Loucy (cell line): Measurements from ENCODE around the gene BACH2.

Source experiments
- H2AFZ ChIP-seq: fragments of 200-600 bp; sonication (generic); 2 replicates; pipeline ENCODE4 v1.6.0; 2016; ENCODE audit warnings: antibody characterized with exemption, mild to moderate bottlenecking, low read length, moderate library complexity
- H3F3A ChIP-seq: fragments of 200-600 bp; 2 replicates; pipeline ENCODE4 v1.6.0; 2016; ENCODE audit warnings: antibody characterized with exemption, low read depth, mild to moderate bottlenecking
- H3K27me3 ChIP-seq: fragments of 200-600 bp; sonication (generic); 2 replicates; pipeline ENCODE4 v1.6.1; 2014; ENCODE audit warnings: low read length, mild to moderate bottlenecking; ENCODE audit not compliant: insufficient read depth, poor library complexity, severe bottlenecking
- H3K36me3 ChIP-seq: fragments of 200-600 bp; sonication (generic); 2 replicates; pipeline ENCODE4 v1.6.1; 2016; ENCODE audit warnings: low read length; ENCODE audit not compliant: insufficient read depth
- H3K4me1 ChIP-seq: fragments of 200-600 bp; sonication (generic); 2 replicates; pipeline ENCODE4 v1.5.1; 2014; ENCODE audit warnings: low read length, mild to moderate bottlenecking; ENCODE audit not compliant: insufficient read depth, poor library complexity, severe bottlenecking
- H3K4me2 ChIP-seq: fragments of 200-600 bp; sonication (generic); 2 replicates; pipeline ENCODE4 v1.6.0; 2014; ENCODE audit warnings: antibody characterized with exemption, low read length, low read depth, mild to moderate bottlenecking; ENCODE audit not compliant: poor library complexity, severe bottlenecking
- H3K4me3 ChIP-seq: fragments of 200-600 bp; sonication (generic); 2 replicates; pipeline ENCODE4 v1.5.1; 2014; ENCODE audit warnings: low read length, mild to moderate bottlenecking, mixed read lengths; ENCODE audit not compliant: poor library complexity, severe bottlenecking
- H3K79me2 ChIP-seq: fragments of 200-600 bp; sonication (generic); 2 replicates; pipeline ENCODE4 v1.6.1; 2014; ENCODE audit warnings: low read length; ENCODE audit not compliant: insufficient read depth
- H3K9ac ChIP-seq: fragments of 200-600 bp; sonication (generic); 2 replicates; pipeline ENCODE4 v1.6.0; 2014; ENCODE audit warnings: mild to moderate bottlenecking, low read depth, low read length, moderate library complexity; ENCODE audit not compliant: poor library complexity, severe bottlenecking
- H3K9me2 ChIP-seq: fragments of 200-600 bp; sonication (generic); replicated peaks from 2 replicates; pipeline ENCODE4 v1.6.1; 2016; ENCODE audit warnings: low read depth, low read length, mixed read lengths
- H3K9me3 ChIP-seq: fragments of 200-600 bp; sonication (generic); 2 replicates; pipeline ENCODE4 v1.6.1; 2014; ENCODE audit warnings: mild to moderate bottlenecking, antibody characterized with exemption, low read length, low read depth; ENCODE audit not compliant: insufficient read depth
- H4K20me1 ChIP-seq: fragments of 200-600 bp; sonication (generic); 2 replicates; pipeline ENCODE4 v1.6.0; 2014; ENCODE audit warnings: antibody characterized with exemption, low read length, mild to moderate bottlenecking; ENCODE audit not compliant: insufficient read depth, poor library complexity, severe bottlenecking
- EZH2phosphoT487 ChIP-seq: fragments of 200-600 bp; IDR thresholded peaks from 2 replicates; pipeline ENCODE4 v1.6.1; 2018; ENCODE audit warnings: antibody characterized with exemption, mild to moderate bottlenecking, moderate library complexity, borderline replicate concordance
- TF ChIP-seq, protein P1 (sequence below): fragments of 200-600 bp; sonication (generic); conservative IDR thresholded peaks from 2 replicates; pipeline ENCODE4 v1.5.1; 2014; ENCODE audit warnings: mild to moderate bottlenecking, antibody characterized with exemption, low read length

BACH2 gene

GRCh38 chr6:90098001-90098531 is 198.6 kb downstream of the BACH2 start:
- peaks cover 29% of the 10 kb centered on the region for H3K79me2 ChIP-seq
- H3K9me2 ChIP-seq, result no peaks in the 10 kb centered on the region
- no peaks in the 10 kb centered on the region for H4K20me1 ChIP-seq
- peaks cover 8% of the 10 kb centered on the region; the same call in 1 of the 2 replicates for H3F3A ChIP-seq
- no peaks in the 10 kb centered on the region for H3K9me3 ChIP-seq
- no peaks in the 10 kb centered on the region for H3K27me3 ChIP-seq
- peaks cover 58% of the 10 kb centered on the region for H3K4me1 ChIP-seq
- no peak overlapping the region for H3K4me3 ChIP-seq
- TF ChIP-seq EZH2phosphoT487, result no peak
- TF ChIP-seq, protein P1, sequence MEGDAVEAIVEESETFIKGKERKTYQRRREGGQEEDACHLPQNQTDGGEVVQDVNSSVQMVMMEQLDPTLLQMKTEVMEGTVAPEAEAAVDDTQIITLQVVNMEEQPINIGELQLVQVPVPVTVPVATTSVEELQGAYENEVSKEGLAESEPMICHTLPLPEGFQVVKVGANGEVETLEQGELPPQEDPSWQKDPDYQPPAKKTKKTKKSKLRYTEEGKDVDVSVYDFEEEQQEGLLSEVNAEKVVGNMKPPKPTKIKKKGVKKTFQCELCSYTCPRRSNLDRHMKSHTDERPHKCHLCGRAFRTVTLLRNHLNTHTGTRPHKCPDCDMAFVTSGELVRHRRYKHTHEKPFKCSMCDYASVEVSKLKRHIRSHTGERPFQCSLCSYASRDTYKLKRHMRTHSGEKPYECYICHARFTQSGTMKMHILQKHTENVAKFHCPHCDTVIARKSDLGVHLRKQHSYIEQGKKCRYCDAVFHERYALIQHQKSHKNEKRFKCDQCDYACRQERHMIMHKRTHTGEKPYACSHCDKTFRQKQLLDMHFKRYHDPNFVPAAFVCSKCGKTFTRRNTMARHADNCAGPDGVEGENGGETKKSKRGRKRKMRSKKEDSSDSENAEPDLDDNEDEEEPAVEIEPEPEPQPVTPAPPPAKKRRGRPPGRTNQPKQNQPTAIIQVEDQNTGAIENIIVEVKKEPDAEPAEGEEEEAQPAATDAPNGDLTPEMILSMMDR, result peak; percentile 52
- peak overlapping the region; percentile 10 for H3K4me2 ChIP-seq
- H3K36me3 ChIP-seq, result peaks cover under 1% of the 10 kb centered on the region; the same call in 1 of the 2 replicates
- H3K9ac ChIP-seq, result peak overlapping the region; percentile 13
- no peak overlapping the region for H2AFZ ChIP-seq

DNA sequence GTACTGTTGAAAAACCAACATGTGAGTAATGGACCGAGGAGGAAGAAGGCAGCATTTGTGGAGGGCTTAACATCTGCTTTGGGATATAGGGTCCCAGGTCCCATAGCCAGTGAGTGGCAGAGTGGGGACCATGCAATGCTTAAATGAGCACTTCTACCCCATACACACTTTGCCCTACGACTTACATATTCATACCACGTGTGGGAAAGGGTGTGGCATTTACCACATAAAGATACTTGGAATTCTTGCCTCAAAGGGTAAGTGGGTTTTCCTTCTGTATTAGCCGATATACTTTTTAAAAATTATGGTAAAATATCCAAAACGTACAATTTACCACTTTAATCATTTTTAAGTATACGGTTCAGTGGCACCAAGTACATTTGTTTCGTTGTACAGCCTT is 199.3 kb downstream of the BACH2 start:
- Histone ChIP-seq H3K4me3 (no peak overlapping the region), H3K4me2 (no peak overlapping the region), H3K4me1 (peaks cover 58% of the 10 kb centered on the region), H3F3A (peaks cover 8% of the 10 kb centered on the region; the same call in 1 of the 2 replicates), H3K79me2 (peaks cover 36% of the 10 kb centered on the region), H2AFZ (no peak overlapping the region), H4K20me1 (no peaks in the 10 kb centered on the region), H3K27me3 (no peaks in the 10 kb centered on the region), H3K9me2 (no peaks in the 10 kb centered on the region), H3K9me3 (no peaks in the 10 kb centered on the region), H3K9ac (no peak overlapping the region), H3K36me3 (no peaks in the 10 kb centered on the region)
- TF ChIP-seq EZH2phosphoT487, result no peak
- TF ChIP-seq, protein P1, result no peak

GRCh38 chr6:90096818-90097217 is 199.8 kb downstream of the BACH2 start:
- Histone ChIP-seq H3K4me1 (peaks cover 58% of the 10 kb centered on the region), H2AFZ (no peak overlapping the region), H3K27me3 (no peaks in the 10 kb centered on the region), H3K9me2 (no peaks in the 10 kb centered on the region), H3K36me3 (no peaks in the 10 kb centered on the region), H4K20me1 (no peaks in the 10 kb centered on the region), H3K4me3 (no peak overlapping the region), H3F3A (peaks cover 8% of the 10 kb centered on the region; the same call in 1 of the 2 replicates), H3K4me2 (peak overlapping the region; percentile 63), H3K79me2 (peaks cover 39% of the 10 kb centered on the region), H3K9me3 (no peaks in the 10 kb centered on the region), H3K9ac (no peak overlapping the region)
- TF ChIP-seq EZH2phosphoT487, result no peak
- TF ChIP-seq, protein P1, result no peak
